A172 (cell line): Measurements from ENCODE around the gene PITPNC1. TPM values are rescaled to one million over a fixed set of nuclear protein-coding genes. Genes with fewer than 3 reads are reported as not detected.
A peak's percentile ranks its signal among the peaks of the same experiment; 100 is the strongest.
"Not testable (repeated sequence)": the region's sequence is repeated elsewhere in the genome, so short reads cannot be mapped to it uniquely, and the experiment has no call there.

Source experiments
- DNase-seq: peaks from one replicate; pipeline ENCODE4 v3.0.0-alpha.2; 2015; ENCODE audit warnings: low spot score
- total RNA-seq: library from RNA; depleted of rRNA; stranded (reverse); fragments of >200 nt; shearing (Covaris generic); gene quantifications from 2 replicates; pipeline ENCODE4 v1.2.3, GENCODE V29; 2014

The PITPNC1 gene
- total RNA-seq, 1 experiment from 2014 or later: 2.7 TPM

DNA sequence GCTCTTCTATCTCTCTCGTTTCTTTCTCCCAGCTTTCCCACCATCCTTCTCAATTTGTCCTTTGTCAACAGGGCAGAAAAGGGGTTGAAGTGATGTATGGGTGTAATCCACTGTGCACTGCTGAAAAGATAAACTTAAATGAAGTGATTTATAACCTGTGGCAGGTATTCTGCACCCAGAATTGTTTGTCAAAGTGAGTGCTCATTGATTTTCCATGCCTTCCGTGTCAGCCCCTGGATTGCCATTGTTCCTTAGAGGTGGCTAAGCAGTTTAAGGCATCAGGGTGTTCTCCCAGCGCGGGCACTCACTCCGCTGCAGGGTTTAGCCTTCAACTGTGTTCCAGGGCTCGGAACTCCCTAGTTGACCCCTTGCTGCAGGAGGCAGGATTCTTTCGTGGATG is 82.9 kb downstream of the PITPNC1 start:
- DNase-seq: no peak

- DNase-seq: no peak
Measured at GRCh38 chr17:67461228-67461780, 84.2 kb downstream of the PITPNC1 start.

DNA sequence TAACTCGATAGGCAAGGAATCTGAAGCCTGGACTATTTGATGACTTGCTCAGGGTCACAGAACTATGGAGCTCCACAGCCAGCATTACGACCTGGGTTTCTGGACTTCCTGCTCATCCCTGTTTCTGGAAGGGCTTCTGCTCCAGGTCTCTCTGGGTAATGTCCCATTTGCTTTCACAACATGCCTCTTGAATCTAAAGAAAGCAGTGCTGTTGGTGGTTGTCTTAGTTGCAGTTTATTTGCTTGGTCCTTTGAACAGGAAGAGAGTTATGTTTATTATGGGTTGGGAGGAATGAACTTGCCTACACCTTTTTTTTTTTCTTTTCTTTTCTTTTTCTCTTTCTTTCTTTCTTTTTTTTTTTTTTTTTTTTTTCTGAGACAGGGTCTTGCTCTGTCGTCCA is 84.8 kb downstream of the PITPNC1 start:
- DNase-seq: no peak

GRCh38 chr17:67466251-67466796 is 89.2 kb downstream of the PITPNC1 start:
- no peak for DNase-seq

DNA sequence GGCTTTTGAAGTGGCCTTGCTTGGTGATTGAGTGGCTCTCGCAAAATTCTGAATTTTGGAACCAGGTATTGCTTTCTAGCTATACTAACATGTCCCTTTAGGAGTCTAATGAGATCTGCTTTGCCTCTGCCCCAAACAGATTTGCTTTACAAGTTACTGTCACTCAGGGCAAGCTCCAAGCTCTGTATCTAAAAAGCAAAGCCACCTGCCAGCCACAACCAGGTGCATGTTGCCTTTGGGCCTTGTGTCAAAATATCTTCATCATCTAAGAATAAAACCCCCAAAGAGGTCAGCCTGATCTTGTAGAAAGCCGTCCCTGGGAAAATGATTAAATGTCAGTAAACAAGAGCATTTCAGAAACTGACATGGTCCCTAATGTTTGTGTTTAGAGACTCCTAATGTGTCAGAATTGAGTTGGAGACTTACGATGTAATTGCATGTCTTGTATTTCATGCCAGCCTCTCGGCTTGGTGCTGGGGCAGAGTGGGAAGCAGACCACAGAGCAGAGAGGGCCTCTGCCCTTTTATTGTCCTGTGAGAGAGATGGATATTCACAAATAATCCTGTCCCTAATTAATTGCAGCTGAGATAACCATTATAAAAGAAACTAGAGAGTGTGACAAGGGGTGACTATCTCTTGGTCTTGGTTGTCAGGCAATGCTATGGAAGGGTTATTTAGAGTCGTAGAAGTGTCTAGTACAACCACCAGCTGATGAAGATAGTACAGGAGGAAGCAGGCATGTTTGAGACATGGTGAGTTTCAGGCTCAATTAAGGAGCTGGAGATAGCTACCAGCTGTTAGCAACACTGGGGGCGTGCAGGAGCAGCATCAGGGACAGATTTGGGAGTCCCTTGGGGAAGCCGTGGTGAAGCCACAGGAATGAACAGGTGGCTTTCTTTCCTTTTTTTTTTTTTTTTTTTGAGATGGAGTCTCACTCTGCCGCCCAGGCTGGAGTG is 90.7 kb downstream of the PITPNC1 start:
- no peak for DNase-seq

GRCh38 chr17:67469208-67469980 is 92.3 kb downstream of the PITPNC1 start:
- no peak for DNase-seq

DNA sequence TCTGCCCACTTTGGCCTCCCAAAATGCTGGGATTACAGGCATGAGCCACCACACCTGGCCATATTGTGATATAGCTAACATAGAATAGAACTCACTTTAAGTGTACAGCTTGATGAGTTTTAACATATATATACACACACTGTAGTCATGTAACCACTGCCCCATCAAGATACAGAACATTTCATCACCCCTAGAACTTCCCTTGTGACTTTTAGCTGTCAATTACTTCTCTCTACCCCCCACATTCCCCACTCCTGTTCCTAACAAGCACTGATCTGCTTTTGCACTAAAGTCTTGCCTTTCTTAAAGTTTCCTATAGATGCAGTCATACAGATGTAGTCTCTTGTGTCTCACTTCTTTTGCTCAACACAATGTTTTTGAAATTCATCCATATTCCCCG is 93.1 kb downstream of the PITPNC1 start:
- DNase-seq: no peak

- DNase-seq: no peak
Measured at GRCh38 chr17:67471118-67471517, 94.0 kb downstream of the PITPNC1 start.

GRCh38 chr17:67472606-67473005 is 95.5 kb downstream of the PITPNC1 start:
- DNase-seq: peak; percentile 22

DNA sequence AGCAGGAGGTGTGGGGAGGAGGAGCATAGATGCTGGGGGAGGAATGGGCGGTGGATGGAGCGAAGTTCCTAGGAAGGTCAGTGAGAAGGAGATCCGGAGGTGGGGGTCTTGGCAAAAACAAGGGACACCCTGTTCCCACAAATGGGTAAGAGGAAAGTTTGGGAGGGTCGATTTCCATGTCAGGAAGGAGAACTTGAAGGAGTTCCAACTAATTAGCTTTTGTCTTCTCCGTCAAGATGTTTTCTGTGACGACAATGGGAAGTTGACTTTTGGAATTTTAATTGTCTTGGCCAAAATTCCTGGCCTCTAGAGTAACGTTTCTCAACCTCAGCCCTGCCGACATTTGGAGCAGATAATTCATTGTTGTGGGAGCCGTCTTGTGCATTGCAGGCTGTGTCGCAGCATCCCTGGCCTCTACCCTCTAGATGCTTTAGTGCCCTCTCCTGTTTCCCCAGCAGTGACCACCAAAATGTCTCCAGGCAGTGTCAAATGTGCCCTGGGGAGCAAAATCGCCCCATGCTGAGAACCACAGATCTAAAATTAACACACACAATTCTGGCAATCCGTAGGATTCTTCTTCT is 97.1 kb downstream of the PITPNC1 start:
- DNase-seq: peak; percentile 75

DNA sequence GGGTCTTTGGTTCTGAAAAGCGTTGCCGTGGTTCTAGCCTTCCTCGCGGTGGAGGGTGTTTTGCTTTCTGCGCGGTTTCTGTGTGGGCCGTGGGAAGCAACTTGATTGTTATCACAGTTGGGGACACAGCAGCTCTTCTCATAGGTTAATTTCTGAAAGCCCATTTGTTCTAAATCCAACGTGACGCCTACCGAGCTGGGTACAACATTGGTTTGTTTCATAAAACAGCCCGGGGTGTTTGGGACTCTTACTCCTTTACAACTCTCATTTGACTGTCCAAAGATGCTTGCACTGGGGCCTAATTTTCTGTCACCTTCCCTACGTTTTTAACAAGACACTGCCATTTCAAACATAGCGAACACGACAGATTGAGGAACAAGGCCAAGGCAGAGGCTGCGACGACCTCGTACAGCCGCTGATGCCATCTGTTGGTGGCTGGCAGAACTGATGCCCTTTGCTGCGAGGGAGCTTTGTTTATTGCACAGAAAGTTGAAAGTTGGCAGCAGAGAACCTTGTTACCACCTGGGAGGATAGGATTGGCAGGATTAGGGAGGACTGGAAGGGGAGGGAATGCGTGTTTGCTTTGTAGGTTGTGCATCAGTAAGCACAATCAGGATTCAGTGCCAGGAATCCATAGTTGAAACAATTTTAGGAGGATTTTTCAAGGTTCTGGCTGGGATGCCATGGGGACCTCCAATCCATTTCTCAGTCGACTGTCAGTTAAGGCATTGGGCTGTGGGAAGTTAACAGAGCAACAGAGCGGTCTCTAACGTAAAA is 98.3 kb downstream of the PITPNC1 start:
- peak; percentile 78 for DNase-seq

DNA sequence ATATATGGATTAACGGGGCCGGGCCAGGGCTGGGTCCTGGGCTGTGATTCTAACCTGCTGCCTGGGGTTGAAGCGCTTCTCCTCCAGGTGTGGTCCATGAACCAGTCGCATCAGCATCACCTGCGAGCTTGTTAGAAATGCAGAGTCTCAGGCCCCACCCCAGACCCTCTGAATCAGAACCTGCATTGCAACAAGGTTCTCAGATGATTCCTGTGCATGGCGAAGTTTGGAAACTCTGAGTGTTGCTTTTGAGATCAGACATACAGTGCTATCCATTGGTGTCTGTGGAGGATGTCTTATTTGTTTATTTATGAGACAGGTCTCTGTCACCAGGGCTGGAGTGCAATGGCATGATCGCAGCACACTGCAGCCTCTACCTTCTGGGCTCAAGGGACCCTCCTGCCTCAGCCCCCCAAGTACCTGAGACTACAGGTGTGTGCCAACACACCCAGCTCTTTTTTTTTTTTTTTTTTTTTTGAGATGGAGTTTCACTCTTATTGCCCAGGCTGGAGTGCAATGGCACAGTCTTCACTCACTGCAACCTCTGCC is 99.8 kb downstream of the PITPNC1 start:
- DNase-seq: no peak

- peak; percentile 47 for DNase-seq
Measured at GRCh38 chr17:67477687-67478086, 100.6 kb downstream of the PITPNC1 start.

GRCh38 chr17:67478401-67479041 is 101.4 kb downstream of the PITPNC1 start:
- DNase-seq: no peak

- no peak for DNase-seq
Measured at GRCh38 chr17:67479148-67479547, 102.1 kb downstream of the PITPNC1 start.

DNA sequence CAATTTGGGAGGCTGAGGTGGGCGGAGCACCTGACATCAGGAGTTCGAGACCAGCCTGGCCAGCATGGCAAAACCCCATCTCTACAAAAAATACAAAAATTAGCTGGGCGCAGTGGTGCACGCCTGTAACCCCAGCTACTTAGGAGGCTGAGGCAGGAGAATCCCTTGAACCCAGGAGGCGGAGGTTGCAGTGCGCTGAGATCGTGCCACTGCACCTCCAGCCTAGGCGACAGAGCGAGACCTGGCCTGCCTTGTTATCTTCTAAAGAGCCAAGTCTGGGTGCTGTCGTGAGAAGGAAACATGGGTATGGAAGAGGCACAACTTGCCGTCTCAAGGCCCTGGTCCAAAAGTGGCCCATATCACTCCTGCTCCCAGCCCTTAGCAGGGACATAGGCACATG is 103.9 kb downstream of the PITPNC1 start:
- DNase-seq: not testable (repeated sequence)

DNA sequence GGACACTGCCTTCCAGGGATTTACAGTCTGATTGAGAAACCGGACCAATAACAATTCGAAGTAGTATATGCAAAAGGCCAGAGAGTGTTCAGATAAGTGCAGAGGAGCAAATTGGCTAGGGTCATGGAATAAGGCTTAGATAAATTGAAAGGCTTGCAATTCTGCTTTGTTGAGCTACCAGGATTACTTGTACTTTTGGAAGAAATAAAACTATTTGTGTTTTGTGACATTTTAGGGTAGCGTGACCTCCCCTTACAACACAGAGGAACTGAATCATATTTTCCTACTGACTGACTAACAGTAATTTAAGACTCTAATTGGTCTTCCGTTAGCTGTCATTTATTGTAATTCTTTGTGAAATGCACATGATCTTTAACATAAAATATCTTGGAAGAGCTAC is 104.7 kb downstream of the PITPNC1 start:
- DNase-seq: no peak

GRCh38 chr17:67482764-67483163 is 105.7 kb downstream of the PITPNC1 start:
- no peak for DNase-seq

DNA sequence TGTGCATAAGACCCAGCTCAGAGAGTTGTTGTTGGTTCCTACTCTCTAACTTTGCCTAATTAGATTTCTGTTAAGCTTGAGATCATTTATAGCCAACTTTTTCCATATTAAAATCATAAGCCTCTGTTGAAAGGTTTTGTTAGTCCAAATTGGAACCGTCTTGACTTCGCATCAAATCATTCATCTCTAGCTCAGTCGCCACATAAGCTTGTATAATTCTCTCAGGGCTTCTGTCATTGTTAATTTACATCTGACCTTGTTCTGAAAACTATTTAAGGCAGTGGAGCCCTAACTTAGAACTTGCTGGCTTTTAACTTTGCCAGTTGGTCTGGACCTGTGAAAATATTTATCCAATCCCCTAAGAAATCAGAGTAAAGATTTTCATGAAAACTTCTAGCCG is 107.2 kb downstream of the PITPNC1 start:
- DNase-seq: no peak

DNA sequence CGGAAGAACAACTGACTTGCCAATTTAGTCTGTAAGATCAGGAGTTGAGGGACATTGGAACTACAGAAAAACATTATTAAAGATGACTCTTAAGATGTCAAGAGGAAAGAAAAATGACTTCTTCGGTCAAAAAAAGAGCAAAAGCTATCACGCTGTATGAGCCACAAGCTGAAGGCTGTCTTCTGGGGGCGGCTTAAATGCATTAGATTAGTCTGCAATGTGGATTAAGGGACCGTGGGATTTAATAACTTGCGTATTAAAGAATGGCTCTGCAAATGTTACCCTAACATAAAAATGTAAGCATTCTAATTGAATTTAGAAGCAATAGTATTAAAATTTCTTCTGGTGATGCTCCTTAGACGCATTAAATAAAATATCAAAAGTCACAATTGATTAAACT is 108.6 kb downstream of the PITPNC1 start:
- no peak for DNase-seq
